T-helper 9 cell (primary cell): ENCODE data around the gene EIF3D.
"Not testable (repeated sequence)": the region's sequence is repeated elsewhere in the genome, so short reads cannot be mapped to it uniquely, and the experiment has no call there.

Source experiments
- DNase-seq: peaks from one replicate; pipeline ENCODE4 v3.0.0-alpha.2; 2020

Gene EIF3D

DNA sequence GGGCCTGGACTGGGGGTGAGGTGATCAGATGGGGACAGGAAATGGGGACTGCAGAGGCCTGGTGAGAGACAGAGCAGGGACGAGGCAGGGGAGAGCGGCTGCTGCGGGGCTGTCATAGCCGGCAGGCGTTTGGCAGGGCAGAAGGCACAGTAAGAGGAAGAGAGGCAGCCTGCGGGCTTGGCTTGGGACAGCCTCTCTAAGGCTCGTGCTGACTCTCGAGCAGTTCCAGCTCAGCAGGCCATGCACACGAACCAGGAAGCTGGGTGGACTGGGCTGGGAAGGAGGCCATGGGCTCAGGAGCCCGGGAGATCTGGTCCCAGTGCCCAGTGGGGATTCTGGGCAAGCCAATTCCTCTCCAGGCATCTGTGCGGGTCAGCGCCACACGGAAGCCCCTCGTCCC is 19.6 kb upstream of the EIF3D start:
- no peak for DNase-seq

DNA sequence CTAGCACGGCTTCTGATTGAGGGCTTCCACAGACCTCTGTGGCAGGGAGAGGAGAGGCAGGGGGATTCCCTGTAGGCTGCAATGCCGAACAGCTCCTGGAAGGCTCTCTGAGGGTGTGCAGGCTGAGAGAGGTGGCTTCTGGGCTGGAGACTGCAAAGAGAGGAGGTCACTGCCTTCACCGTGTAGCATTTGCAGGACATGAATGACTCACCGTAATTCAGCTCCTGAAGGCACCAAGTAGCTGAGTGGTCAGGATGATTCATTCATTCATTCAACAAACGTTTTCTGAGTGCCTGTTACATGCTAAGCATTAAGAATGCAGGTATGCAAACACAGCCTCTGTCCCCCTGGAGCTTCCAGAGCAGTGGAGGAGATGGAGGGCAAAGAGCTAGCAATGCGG is 18.0 kb upstream of the EIF3D start:
- no peak for DNase-seq

DNA sequence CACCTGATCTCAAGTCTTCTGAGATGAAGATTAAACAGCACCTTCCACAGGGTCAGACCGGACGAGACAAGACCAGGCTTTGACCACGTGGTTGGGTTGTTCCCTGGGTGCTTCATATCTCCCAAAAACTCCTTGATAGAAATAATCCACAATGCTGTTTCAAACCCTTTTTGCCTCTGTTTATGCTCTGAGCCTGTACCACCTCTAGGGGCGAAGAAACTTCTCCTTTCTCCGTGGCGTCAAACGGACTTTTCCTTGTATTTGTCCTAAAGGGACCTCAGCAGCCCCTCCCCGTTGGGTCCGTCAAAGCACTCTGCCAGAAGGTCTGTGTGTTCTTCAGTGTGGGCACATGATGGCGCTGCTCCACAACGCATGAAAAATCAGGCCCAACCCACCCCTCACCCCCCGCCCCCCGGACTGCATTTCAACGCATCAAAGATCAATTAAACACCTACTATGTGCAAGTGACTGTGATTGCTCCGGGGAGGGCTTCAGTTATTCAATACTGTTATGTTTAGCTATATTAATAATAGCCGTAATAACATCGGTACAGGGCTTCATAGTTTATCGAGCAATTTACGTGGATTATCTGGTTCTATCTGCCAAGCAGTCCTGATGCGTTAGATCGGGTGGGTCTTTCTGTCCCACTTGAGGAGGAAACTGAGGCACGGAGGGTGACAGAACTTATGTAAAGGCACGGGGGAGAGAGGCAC is 17.3 kb upstream of the EIF3D start:
- no peak for DNase-seq

DNA sequence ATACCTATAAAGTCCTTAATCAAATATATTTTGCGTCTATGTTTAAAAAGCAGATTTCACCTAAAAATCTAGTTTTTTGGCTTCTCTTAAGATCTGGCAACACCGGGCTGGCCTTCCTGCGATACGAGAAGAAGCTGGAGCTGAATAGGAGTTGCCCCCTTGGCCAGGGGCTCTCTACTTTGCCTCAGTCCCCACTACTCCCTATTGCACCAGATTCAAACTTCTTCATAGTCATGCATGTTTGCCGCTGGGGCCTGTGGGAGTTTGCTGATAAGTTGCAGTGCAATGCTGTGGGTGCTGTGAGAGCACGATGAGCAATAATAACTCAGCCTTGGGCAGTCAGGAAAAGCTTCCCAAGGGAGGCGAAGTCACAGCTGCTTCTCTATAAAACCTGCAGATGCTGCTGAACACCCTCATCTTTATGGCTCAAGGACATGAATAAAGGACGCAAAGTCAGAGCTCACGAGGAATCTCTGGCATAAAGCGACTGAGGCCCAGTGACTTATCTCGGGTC is 15.2 kb upstream of the EIF3D start:
- DNase-seq: no peak

DNA sequence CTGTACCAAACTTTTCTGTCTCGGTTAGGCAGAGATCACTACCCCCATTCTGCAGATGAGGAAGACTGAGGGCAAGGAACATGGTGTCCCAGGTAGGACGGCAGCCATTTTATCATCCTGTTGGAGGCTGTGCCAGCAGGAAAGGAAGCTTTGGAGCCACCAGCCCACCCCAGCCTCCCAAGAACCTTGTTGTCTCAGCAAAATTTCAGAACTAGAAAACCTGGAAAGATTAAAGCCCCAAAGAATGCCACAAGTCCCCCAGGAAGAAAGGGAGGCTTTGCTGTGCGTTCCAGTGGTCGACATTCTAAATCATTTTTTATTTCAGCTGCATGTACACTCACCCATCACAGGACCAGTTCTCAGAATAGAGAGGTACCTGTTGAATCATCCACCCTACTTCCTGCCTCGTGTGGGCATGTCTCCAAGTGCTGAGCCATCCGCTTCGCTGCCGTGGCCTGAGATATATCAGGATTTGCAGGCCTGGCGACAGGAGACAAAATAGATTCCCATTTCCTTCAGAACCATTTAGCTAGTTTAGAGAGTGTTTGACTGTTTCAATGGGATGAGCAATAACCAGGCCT is 13.0 kb upstream of the EIF3D start:
- DNase-seq: no peak

DNA sequence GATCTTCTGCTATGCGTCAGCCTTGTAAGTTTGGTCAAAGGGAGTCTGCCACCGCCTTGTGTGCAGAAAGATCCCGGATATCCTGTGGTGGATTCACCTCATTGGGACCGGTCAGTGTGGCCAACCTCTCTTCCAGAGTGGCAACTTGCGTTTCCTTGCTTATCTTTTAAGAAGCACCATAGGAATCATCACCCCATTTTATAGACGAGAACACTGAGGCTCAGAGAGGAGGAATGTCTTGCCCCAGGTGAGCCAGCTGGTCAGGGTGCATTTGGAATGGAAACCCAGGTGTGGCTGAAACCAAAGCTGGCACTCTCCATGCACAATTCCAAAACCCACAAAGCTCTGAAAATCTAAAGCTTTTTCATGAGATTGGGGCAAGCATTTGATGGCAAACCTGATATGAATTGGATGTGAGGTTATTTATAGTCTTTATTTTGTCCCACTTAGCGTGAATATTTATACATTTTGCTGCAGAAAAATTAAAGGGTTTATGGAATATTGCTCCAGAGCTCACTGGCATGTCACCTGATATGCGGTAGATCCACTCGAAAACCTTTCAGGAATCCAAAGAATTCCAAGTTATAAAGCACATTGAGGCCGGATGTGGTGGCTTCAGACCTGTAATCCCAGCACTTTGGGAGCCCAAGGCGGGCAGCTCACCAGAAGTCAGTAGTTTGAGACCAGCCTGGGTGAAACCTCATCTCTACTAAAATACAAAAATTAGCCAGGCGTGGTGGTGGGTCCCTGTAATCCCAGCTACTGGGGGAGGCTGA is 12.1 kb upstream of the EIF3D start:
- no peak for DNase-seq

DNA sequence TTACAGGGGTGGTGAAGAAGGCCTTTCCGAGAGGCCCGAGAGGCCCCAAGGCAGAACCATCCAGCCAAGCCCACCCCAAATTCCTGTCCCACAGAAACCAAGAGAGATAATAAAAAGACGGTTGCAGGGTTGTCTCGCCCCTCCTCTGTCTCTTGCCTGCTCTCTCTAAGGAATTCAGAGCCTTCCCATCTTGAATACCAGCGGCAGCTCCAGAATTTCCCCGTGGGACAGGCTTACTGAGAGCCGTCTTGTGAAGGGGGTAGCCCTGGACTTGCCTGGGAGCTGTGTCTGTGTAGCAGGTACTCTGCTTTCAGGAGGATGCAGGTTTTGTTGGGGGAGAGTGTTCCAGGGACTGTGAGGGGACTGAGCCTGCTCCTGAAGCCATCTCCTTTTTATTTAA is 9.6 kb upstream of the EIF3D start:
- no peak for DNase-seq

DNA sequence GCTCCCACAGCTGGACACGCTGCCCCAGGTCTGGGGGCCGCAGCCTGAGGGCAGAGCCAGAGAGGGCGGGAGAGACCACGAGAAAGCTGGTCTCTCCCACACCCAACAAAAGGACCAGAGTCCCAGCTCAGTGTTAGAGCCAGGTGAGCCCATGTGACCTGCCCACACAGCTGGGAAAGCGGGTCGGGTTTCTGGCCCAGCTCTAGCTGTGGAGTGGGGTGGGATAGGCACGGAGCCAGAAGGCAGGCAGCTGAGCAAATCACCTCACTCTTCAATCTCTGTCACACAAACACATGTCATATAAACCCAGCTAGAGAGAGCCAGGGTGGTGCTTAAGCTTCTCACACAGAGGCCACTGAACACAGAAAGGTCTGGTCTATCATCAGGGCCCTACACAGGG is 7.8 kb upstream of the EIF3D start:
- DNase-seq: no peak

DNA sequence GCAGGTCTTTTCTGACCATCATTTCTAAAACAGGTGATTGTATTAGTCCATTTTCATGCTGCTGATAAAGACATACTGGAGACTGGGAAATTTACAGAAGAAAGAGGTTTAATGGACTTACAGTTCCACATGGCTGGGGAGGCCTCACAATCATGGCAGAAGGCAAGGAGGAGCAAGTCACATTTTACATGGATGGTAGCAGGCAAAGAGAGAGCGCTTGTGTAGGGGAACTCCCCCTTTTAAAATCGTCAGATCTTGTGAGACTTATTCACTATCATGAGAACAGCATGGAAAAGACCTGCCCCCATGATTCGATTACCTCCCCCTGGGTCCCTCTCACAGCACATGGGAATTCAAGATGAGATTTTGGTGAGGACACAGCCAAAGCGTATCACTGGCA is 4.4 kb upstream of the EIF3D start:
- DNase-seq: not testable (repeated sequence)

DNA sequence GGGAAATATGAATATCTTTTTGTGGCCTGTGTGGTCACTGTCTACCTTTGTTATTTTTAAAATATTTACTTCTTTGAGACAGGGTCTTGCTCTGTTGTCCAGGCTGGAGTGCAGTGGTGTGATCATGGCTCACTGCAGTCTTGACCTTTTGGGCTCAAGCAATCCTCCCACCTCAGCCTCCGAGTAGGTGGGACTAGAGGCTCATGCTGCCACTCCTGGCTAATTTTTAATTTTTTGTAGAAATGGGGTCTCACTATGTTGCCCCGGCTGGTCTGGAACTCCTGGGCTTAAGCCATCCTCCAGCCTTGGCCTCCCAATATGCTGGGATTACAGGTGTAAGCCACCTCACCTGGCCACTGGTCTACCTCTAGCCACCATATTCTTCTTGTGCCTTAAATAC is 3.5 kb upstream of the EIF3D start:
- DNase-seq: no peak

DNA sequence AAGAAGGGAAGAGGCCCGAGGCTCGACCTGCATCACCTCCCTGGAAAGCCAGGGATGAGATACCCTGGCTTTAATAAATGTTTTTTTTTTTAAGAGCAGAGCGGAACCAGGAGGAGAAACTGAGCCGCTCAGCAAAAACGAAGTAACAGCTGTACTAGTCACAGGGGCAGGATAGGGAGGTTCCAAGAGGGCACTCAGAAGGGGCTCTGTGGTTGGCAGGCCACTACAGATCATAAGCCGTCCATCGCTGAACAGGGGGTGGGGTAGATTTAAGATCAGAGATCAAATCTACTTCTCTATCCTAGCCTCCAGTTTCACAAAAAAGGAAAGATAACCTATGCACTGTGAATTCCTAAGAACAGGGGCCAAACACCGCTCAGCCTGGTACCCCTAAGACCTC is 625 bp downstream of the EIF3D start:
- no peak for DNase-seq

DNA sequence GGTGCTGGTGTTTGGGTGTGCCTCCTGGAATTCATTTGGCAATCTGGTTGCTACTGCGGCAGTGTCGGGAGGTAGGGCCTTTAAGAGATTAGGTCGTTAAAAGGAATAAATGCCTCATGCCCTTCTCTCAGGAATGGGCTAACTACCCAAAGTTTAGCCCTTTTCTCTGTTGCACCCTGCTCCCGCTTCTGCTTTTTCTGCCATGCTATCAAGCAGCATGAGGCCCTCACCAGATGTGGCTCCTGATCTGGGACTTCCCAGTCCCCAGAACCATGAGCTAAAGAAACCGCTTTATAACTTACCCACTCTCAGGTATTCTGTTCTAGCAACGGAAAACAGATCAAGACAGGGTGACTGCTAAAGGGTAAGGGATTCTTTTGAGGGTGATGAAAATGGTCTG is 6.3 kb downstream of the EIF3D start:
- DNase-seq: no peak

DNA sequence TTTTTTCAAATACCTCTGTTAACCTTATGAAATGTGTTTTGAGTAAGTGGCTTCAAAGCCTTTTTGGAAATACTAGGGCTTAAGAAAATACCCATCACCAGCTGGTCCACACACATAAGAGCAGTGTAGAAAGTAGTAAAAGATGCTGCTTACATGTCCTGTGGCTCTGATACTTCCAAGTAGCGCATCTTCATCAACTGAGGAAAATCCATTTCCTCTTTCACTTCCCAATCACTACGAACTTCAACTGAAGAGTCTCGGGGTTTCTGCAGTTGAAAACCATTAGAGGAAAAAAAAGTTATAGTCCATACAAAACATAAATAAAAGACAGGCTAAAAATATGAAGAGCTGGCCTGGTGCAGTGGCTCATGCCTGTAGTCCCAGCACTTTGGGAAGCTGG is 8.5 kb downstream of the EIF3D start:
- no peak for DNase-seq

DNA sequence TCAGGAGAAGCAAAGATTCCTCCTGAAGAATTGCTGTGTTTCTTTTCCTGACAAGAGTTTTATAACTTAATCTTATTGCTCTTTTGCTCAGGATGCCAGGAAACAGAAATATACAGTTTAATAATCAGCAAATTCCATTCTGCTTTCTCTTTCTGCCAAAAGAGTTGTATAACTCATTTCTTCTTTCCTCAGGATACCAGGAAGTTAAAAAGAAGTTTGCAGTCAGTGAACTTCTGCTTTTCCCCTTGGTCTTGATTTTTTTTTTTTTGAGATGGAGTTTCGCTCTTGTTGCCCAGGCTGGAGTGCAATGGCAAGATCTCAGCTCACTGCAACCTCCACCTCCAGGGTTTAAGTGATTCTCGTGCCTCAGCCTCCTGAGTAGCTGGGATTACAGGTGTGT is 9.1 kb downstream of the EIF3D start:
- not testable (repeated sequence) for DNase-seq

DNA sequence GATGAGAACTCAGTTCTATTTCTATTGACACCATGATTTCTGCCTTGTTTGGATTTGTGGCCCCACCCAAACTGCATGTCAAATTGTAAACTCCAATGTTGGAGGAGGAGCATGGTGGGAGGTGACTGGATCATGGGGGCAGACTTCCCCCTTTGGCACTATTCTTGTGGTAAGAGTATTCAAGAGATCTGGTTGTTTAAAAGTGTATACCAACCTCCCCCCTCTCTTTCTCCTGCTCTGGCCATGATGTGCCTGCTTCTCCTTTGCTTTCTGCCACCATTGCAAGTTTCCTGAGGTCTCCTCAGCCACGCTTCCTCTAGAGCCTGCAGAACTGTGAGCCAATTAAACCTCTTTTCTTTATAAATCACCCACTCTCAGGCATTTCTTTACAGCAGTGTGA is 14.2 kb downstream of the EIF3D start:
- no peak for DNase-seq

DNA sequence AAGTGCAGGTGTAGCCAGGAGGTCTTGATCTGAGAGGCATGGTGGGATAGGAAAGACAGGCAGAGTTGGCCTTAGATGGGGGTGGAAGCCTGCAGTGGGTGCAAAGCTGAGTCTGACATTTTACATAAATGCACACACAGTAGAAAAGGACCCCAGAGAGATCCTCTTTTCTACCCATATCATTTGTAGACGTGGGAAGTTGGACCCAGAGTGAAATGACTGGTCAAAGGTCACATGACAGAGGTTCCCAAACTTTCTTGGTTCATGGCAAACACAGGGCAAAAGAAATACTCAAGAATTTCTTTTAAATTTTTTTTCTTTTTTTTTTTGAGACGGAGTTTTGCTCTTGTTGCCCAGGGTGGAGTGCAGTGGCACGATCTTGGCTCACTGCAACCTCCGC is 16.0 kb downstream of the EIF3D start:
- DNase-seq: no peak

DNA sequence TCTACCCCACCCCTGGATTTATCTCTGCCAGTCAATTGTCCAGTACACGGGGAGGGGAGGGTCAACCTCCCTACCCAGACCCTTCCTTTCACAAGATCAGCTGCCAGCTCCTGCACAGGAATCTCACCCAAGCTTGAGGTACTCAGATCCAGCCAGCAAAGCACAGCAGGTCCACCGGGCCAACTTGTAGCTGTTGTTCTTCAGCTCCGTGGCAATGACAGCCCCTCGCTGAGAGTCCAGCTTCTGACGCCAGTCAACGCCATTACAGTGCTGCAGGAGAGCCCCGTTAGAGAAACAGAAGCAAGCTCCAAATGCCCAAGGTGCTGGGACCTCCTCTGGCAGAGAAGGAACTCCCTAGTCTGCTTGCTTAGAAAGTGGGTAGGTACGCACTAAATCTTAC is 16.6 kb downstream of the EIF3D start:
- DNase-seq: no peak

DNA sequence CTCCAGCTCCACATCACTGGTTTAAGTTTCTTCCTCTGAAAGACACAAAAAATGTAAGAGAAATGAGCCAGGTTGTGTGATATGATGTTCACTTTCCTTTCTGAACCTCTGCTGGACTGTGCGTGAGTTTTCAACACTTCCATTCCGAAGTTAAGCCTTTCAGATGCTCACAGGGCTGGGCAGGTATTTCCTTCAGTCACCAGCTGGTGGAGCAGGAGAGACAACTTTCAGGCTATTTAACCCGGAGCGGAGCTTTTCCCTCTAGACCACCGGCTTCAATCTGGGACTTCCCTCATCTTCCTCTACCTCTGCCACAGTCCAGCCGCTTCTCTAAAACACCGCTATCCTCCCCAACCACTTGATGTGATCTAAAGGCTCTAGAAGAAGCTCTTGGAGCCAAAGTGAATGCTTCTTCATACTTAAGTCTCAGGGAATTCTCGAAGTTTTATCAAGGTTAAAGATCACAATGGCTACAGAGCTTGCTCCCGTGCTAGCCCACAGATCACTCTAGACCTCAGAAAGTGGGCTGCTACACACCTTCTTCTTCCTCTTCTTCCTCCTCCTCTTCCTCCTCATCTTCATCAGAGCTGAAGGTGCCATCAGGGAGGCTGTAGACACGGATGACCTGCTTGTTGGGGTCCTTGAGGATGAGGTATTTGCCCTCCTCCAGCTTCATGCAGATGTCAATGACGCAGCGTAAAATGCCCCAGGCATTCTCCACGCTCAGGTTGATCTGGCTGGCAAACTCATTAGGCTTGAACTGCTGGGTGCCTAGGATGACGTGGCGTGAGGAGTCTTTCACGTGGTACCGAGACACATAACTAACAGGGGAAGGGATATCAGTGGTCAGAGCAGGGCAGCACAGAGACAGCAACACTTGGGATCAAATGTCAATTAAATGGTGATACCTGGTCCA is 17.7 kb downstream of the EIF3D start:
- no peak for DNase-seq

DNA sequence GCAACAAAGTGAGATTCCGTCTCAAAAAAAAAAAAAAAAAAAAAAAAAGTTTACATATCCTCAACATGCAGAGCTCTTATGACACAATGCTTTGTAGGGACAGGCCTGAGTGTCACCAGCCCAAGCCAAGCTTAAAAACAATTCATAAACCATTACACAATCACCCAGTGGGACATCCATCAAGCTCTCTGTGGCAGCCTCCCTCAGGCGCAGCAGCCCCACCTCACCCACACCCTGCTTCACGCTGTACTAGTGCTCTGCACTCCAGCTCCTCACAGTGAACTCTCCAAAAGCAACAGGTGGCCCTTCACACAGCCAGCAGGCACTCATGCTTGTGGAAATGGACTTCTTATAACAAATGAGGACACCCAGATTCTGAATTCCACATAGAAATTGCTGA is 18.6 kb downstream of the EIF3D start:
- no peak for DNase-seq

DNA sequence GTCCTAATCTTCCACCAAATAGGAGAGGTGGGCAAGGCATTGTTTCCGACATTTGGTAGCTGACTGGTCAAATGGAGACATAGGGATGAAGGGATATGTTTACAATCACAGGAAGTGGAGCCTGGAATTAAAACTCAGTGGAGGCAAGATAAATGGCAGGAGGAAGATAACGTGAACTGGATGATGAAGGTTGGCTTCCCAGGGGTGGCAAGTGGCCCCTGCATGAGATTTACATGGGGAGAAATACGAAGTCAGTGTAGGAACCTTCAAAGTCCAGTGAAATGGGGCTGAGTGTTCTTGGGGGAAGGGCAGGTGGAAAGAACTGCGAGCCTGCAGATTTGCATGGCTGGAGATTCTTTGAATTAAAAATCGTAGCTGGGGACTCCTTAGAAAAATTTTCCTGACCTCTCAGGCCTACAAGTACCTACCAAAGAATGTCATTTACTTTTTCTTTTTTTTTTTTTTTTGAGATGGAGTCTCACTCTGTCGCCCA is 21.4 kb downstream of the EIF3D start:
- DNase-seq: no peak

DNA sequence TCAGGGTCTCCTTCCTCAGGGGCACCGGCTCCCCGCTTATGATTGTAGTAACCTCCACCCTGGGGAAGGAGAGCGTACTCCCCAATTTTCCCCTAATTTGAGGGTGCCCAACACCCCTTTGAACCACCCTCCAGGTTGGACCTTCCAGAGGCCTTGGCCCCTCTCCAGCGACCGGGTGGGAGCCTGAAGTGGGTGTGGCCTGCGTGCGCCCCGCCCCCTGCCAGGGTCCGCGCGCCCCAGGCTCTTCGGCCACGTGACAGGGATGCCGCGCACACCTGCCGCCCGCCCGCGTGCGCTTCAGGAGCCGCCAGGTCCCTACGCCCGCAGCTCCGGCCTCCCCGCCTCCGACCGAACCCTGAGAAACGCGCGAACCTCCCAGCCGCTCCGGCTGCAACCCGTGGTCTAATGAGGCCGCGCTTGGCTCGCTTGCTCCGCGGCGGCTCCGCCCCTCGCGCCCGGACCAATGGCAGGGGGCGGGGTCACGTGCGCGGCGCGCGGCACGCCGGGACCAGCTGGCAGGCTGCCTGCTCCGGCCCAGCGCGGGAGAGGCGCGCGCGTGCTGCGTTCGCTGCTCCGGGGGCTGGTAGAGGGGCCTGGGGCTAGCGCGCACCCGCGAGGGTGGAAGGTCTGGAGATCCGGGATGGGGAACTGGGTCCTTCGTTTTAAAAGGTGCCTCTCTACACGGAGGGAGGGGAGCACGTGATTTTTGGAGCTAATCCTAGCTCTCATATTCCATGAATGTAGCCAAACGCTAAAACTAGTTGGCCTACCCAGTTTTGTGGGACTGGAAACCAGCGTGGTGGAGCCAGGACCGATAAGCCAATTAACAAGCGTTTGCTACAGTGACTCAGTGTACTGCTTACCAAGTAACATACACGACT is 22.1 kb downstream of the EIF3D start, which contains the start of gene FOXRED2:
TSS of gene FOXRED2 (minus strand) at position 404 of the 881 bp plus-strand sequence. CDS start 618 bp downstream, outside the sequence.
- DNase-seq: peak; percentile 82
